ENCODE data around the gene CX3CL1.

DNA sequence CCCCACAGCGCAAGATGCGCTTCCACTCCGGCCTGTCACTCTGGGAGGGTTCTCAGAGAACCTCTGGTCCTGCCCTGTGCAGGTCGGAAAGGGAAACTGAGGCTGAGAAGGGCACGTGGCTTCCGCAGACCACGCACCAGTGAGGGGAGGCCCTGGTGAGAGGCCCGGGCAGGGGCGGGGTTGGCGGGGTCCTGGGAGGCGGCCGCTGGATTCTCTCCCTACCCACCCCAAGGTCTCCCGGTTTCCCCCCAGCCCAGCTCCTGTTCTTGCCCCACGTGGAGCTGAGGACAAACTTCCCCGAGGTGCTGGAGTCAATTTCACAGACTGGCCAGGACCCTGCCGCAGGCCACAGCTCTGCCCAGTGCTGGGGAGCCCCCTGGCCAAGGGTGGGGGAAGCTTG is 43.8 kb downstream of the CX3CL1 start:
- TF ChIP-seq, protein P1, sequence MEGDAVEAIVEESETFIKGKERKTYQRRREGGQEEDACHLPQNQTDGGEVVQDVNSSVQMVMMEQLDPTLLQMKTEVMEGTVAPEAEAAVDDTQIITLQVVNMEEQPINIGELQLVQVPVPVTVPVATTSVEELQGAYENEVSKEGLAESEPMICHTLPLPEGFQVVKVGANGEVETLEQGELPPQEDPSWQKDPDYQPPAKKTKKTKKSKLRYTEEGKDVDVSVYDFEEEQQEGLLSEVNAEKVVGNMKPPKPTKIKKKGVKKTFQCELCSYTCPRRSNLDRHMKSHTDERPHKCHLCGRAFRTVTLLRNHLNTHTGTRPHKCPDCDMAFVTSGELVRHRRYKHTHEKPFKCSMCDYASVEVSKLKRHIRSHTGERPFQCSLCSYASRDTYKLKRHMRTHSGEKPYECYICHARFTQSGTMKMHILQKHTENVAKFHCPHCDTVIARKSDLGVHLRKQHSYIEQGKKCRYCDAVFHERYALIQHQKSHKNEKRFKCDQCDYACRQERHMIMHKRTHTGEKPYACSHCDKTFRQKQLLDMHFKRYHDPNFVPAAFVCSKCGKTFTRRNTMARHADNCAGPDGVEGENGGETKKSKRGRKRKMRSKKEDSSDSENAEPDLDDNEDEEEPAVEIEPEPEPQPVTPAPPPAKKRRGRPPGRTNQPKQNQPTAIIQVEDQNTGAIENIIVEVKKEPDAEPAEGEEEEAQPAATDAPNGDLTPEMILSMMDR (conservative IDR thresholded peaks at IDR 0.05) = no peak
- no peak for TF ChIP-seq EZH2 (IDR thresholded peaks at IDR 0.05; ENCODE audit: low read depth)

All from PC-9 (cell line).